Activated CD4-positive, alpha-beta T cell treated with anti-CD3 and anti-CD28 coated beads for 4 hours (primary cell): ENCODE results near the gene JUND.
"Not testable (repeated sequence)": the region's sequence is repeated elsewhere in the genome, so short reads cannot be mapped to it uniquely, and the experiment has no call there.

ENCODE experiments used
- DNase-seq, 2 donors: peaks; one replicate each; pipeline ENCODE4 v3.0.0-alpha.2; 2020

Gene JUND

GRCh38 chr19:18281082-18282020 is at the start of gene JUND:
TSS of gene JUND (minus strand) at chr19:18281622. CDS start at chr19:18281484, 138 bp downstream.
- DNase-seq = peak; percentile 93 to 97

- no peak for DNase-seq
Observed at GRCh38 chr19:18330868-18331267, 49.4 kb upstream of the JUND start.

GRCh38 chr19:18329035-18329376 is 47.6 kb upstream of the JUND start:
- DNase-seq = no peak

- peak; percentile 84 to 86 for DNase-seq
Observed at GRCh38 chr19:18328340-18329034, 47.1 kb upstream of the JUND start.

DNA sequence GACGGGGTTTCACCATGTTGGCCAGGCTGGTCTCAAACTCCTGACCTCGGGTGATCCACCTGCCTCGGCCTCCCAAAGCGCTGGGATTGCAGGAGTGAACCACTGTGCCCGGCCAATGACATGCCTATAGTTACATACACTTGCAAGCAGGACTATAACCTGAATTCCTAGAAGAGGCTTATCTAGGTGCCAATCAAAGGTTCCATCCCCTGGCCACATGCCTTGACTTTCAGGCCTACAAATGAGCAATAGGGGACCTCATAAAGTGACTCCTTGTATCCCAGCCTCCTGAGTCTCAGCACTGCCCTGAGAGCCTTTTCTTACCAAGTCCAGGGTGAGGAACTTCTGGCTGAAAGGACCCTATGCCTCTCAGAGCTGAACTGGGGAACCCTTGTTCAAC is 45.4 kb upstream of the JUND start:
- DNase-seq = no peak

- not testable (repeated sequence) for DNase-seq
Observed at GRCh38 chr19:18324373-18324731, 42.9 kb upstream of the JUND start.

DNA sequence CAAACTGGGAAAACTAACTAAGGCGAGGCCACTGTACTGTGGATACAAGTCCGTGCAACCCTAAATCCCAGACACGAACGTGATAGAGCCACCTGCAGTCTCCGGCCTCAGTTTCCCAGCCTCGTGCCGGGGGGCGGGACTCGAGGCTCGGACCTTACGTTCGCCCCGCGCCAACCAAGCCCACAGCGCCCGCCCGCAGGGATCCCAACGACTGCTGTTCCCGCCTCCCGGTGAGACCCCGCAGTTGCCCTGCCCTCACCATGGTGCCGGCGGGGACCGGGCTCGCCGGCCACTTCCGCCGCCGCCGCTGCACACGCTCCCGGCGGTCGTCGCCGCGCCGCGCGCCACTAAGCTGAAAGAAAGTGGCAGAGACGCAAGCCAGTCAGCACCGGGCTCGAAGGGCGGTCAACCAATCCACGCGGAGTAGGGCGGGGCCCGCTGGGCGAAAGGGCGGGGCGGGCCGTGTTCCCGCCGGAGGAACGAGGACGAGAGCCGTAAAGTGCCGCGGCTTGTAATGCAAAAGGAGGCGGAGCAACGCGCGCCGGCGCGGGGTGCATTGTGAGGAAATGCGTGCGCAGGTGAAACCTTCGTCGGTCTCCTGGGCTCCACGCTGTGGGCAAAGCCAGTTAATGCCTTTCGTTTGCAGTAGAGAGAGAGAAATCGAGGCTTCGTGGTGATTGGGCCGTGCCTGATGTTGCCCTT is 41.5 kb upstream of the JUND start, which contains the start of gene LSM4:
TSS of gene LSM4 (minus strand) at position 318 of the 702 bp plus-strand sequence. CDS start at position 262, 56 bp downstream.
- DNase-seq = peak; percentile 99

DNA sequence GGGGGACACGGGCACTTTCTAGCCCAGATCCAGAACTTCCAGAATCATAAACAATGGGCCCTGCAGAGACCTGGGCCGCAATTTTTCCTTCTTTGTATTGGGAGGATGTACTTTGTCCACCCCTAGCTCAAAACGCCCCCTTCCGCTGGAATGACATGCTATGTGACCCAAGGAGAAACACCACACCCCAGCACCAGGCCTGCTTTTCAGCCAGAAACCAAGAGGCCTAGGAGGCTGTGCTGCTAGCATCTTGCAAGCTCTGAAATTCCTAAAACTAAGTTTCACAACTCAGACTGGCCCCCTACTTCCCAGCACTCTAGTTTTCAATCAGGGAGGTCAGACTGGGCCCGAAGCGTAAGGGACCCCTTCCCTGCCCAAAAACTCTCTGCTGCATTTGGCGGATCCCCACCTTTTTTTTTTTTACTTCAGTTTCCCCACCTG is 40.9 kb upstream of the JUND start:
- peak in 1 of 2 donors; percentile 24 for DNase-seq

GRCh38 chr19:18321734-18322102 is 40.3 kb upstream of the JUND start:
- no peak for DNase-seq

- DNase-seq = no peak
Observed at GRCh38 chr19:18320865-18321733, 39.7 kb upstream of the JUND start.

DNA sequence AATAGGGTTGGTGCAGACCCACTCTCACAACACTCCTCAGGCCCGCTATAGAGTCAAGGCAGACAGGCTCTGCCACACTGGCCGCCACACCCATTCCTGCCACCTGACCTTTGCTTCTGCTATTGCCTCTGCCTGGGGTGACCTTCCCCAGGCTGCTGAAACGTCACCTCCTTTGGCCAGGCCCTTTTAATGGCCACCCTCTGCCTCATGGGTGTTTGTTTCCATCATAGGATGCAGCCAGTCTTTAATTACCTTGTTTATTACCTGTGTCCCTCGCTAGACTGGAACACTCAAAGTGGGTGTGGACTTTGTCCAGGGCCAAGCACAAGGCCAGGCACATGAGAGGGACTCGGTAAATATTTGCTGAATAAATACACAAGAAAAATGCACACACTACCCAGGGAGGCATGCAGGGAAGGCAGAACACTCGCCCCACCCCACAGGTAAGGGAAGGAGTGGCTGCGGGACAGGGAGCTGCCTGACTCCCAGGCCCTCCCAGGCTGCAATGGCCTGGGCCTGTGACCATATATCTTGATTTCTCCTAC is 38.2 kb upstream of the JUND start:
- no peak for DNase-seq

DNA sequence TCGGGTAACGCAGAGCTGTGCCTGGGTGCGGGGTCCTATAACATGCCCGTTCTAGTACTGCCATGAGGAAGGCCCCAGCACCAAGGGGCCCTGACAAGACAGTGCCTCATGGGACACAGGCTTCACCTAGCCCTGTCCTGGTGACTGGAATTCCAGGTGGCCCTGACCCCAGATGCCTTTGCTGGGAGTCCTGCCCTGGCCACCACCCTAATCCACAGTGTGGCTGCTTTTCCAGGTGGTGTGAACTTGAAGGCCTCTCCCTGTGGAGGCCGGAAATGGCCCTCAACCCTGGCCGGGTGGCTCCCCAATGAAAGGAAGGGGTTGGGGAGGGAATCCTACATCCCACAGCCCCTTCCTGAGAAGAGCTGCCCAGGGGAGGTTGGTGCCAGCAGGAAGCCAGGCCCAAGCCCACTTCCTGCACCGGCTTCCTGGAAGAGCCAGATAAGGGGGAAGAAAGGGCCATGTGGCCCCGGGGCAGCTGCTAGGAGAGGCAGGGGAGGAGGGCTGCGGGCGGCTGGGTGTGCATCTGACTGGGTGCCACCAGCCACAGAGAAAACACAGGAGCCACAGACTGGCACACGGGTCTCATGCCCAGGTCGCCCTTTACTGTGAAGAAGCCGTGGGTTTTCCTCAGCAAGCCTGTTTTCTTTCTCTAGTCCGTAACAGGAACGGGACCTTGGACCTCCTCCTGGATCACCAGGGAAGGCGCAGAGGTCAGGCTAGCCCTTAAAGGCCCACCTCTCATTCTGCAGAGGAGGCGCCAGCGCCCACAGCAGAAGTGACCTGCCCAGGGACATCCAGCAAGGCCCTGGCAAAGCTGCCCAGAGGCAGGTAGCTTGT is 36.8 kb upstream of the JUND start:
- DNase-seq = peak in 1 of 2 donors; percentile 42

DNA sequence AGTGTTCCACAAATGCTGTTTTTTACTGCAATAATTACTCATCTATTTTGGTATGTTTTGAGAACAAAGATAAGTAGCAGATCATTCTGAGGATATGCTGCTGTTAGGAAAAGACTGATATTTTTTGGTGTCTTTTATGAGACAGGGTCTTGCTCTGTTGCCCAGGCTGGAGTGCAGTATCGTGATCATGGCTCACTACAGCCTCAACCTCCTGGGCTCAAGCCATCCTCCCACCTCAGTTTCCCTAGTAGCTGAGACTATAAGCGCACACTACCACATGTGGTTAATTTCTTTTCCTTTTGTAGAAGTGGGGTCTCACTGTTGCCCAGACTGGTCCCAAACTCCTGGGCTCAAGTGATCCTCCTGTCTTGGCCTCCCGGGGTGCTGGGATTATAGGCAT is 32.0 kb upstream of the JUND start:
- no peak for DNase-seq

DNA sequence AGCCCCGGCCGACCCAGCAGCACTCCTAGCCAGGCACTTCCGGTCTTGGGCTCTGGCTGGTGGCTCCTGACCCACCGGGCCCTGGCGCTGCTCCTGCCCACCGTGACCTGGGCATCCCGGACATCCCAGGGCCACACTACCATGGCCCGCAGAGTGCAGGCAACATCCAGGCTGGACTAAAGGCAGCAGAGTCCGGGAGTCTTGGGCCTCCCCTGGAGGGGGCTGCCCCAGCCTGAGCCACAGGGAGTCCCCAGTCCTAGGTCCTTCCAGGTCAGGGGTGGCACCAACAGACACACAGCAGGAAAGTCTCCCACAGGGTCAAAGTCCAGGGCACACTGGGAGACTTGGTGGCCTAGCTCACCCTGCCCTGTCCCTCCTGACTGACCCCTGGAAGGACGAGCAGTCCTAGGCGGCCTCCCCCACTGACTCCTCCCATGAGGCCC is 30.7 kb upstream of the JUND start:
- DNase-seq = no peak

DNA sequence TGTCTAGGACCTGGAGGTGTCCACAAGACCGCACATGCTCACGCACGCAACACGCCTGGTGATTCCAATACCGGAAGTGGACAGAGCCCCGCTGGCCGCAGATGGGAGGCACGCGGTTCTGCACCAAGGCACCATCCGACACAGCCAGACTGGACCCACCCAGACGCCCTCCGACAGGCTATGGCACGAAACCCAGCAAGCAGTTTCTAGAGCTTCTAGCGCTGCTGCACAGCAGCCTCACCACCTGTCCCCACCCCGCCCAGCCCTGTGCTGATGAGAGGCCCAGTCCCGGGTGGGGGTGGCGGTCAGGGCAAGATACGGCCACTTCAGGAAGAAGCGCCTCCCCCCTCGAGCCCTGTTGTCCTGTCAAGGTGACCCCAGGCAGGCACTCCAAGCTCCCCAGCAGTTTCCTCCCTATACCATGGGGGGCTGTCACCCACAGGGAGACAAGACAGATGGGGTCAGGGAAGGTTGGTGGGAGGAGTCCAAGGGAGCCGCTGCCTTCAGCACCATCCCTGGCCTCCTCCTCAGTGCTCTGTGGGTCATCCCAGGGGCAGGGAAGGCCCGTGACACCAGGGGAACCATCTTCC is 30.2 kb upstream of the JUND start:
- no peak for DNase-seq

- no peak for DNase-seq
Observed at GRCh38 chr19:18310966-18311365, 29.5 kb upstream of the JUND start.

GRCh38 chr19:18310118-18310909 is 28.9 kb upstream of the JUND start:
- no peak for DNase-seq

- no peak for DNase-seq
Observed at GRCh38 chr19:18309525-18310064, 28.2 kb upstream of the JUND start.

- DNase-seq = no peak
Observed at GRCh38 chr19:18308948-18309325, 27.5 kb upstream of the JUND start.
